ENCODE results near the gene GRIK3.

The GRIK3 gene

GRCh38 chr1:36765785-36766300 is 268.5 kb downstream of the GRIK3 start:
- no peak for DNase-seq (ENCODE audit: low read depth in 2 of 2)

GRCh38 chr1:36764798-36765197 is 269.5 kb downstream of the GRIK3 start:
- DNase-seq (ENCODE audit: low read depth in 2 of 2) = no peak

DNA sequence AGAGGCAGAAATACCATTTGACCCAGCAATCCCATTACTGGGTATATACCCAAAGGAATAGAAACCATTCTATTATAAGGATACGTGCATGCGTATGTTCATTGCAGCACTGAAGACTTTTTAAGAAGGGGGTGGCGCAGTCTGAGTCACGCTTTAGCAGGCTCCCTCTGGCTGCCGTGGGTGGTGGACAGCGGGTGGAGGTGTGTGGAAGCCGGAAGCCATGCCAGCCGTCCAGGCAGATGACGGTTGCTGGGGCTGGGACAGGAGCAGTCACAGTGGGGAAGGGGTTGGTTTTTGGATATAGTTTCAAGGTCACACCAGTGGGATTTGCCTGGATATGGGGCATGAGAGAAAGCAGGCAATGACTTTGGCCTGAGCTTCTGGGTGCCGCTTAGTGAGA is 270.5 kb downstream of the GRIK3 start:
- DNase-seq (ENCODE audit: low read depth in 2 of 2) = no peak

DNA sequence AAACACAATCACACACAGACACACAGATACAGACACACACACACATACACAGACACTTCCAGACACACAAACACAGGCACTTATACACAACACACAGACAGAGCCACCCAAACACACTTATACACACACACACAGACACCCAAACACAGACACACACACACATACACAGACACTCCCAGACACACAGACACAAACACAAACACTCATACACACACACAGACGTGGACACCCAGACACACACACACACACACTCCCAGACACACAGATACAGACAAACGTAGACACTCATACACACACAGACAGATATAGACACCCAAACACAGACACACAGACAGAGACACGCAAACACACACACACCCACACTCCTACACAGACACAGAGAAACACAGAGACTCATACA is 272.1 kb downstream of the GRIK3 start:
- no peak for DNase-seq (ENCODE audit: low read depth in 2 of 2)

DNA sequence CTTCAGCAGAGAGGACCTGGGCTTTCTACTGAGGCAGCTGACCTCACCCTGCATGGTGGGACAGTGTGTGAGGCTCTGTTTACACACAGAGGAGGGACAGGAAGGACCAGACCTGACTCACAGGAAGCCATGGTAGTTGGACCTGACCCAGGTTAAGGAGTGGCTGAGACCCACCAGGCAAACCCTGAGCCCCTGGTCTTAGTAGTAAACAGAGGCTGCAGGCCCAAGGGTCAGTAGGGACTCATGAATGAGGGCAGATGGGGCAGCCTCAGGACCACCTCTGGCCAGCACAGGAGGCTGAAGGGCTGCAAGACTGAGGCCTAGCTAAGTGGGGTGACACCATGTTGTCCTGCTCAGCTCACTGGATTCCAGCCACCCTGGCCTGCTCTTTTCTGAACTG is 273.2 kb downstream of the GRIK3 start:
- DNase-seq (ENCODE audit: low read depth in 2 of 2) = no peak

DNA sequence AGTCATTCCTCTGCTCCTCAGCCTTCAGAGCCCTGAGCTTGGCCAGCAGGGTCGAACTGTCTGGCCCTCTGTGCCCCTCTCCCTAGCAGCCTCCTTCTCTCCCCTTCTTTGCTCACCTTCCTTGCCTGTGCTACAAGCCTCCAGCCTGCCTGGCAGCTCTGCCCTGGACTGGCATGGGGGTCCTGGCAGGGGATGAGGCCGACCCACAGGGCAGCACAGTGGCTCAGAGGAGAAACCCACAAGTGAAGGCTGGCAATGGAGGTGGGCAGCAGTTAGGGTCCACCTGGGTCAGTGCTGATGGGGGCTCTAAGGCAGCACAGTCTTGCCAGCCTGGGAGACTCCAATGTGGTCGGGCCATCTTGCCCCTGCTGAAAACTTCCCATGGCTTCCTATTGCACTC is 274.2 kb downstream of the GRIK3 start:
- DNase-seq (ENCODE audit: low read depth in 2 of 2) = no peak

GRCh38 chr1:36759355-36759754 is 275.0 kb downstream of the GRIK3 start:
- no peak for DNase-seq (ENCODE audit: low read depth in 2 of 2)

GRCh38 chr1:36755303-36756230 is 278.7 kb downstream of the GRIK3 start:
- DNase-seq (ENCODE audit: low read depth in 2 of 2) = no peak

GRCh38 chr1:36754366-36754765 is 279.9 kb downstream of the GRIK3 start:
- DNase-seq (ENCODE audit: low read depth in 2 of 2) = no peak

- no peak for DNase-seq (ENCODE audit: low read depth in 2 of 2)
These were observed 280.9 kb downstream of the GRIK3 start for GRCh38 chr1:36753451-36753850.

- DNase-seq (ENCODE audit: low read depth in 2 of 2) = no peak
These were observed 281.4 kb downstream of the GRIK3 start for GRCh38 chr1:36752891-36753361.

DNA sequence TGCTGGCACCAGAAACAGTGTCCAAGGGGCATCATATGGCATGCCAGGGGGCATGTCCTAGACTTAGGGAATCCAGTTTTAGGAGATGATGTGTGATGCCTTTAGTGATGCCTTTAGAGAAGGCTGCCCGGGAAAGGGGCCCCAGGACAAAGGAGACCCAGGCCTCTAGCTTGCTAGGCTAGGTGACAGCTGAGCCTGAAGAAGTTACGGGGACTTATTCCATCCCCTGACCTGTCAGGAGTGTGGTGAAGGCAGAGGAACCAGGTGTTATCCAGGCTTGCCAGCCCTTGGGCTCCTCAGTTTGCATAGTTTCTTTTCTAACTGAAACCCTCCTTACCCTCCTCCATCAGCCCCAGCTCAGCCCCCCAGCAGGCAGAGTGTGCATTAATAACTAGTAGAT is 281.9 kb downstream of the GRIK3 start:
- no peak for DNase-seq (ENCODE audit: low read depth in 2 of 2)

DNA sequence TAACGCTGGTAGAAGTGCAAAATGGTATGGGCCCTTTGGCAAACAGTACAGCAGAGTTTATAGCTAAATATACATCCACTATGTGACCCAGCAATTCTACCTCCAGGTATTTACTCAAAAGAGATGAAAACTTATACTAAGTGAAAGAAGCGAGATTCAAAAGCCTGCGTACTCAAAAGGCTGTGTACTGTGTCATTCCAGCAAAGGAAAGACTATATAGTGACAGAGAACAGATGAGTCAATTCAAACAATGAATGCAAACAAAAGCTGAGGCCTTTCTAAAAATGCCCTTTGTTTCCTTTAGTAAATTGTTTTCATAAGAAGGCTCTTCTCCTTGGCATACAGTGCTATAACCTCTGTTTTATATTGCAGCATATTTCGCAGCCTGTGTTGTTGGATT is 282.8 kb downstream of the GRIK3 start:
- no peak for DNase-seq (ENCODE audit: low read depth in 2 of 2)

DNA sequence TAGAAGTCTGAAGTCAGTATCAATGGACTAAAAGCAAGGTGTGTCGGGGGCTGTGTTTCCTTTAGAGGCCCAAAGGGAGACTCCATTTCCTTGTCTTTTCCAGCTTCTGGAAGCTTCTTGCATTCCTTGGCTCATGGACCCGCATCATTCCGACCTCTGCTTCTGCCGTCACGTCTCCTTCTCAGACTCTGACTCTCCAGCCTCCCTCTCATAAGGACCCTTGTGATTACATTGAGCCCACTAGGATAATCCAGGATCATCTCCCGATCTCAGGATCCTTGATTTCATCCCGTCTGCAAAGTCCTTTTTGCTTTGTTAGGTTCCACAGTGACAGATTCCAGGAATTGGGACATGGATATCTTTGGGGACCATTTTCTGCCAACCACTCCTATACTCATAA is 285.8 kb downstream of the GRIK3 start:
- DNase-seq (ENCODE audit: low read depth in 2 of 2) = no peak
